Panc1 (cell line): ENCODE data around the gene CDK5RAP2.
"Not testable (repeated sequence)": the region's sequence is repeated elsewhere in the genome, so short reads cannot be mapped to it uniquely, and the experiment has no call there.

Experiments used
- POLR2AphosphoS5 ChIP-seq: IDR thresholded peaks from 2 replicates; pipeline ENCODE4 v1.6.1; 2012; ENCODE audit warnings: mild to moderate bottlenecking, low read depth, low read length, moderate library complexity
- SIN3A ChIP-seq: IDR thresholded peaks from 2 replicates; pipeline ENCODE4 v1.6.1; 2012; ENCODE audit warnings: low read depth, mild to moderate bottlenecking, low read length, moderate library complexity, borderline replicate concordance; ENCODE audit not compliant: insufficient read depth
- TF ChIP-seq, protein P1 (sequence below): fragments of 450-650 bp; IDR thresholded peaks from 2 replicates; pipeline ENCODE4 v1.5.1; 2017; ENCODE audit warnings: mild to moderate bottlenecking

DNA sequence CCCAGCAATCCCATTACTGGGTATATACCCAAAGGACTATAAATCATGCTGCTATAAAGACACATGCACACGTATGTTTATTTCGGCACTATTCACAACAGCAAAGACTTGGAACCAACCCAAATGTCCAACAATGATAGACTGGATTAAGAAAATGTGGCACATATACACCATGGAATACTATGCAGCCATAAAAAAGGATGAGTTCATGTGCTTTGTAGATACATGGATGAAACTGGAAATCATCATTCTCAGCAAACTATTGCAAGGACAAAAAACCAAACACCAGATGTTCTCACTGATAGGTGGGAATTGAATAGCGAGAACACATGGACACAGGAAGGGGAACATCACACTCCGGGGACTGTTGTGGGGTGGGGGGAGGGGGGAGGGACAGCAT lies 64.0 kb downstream of the CDK5RAP2 start:
- TF ChIP-seq, protein P1, sequence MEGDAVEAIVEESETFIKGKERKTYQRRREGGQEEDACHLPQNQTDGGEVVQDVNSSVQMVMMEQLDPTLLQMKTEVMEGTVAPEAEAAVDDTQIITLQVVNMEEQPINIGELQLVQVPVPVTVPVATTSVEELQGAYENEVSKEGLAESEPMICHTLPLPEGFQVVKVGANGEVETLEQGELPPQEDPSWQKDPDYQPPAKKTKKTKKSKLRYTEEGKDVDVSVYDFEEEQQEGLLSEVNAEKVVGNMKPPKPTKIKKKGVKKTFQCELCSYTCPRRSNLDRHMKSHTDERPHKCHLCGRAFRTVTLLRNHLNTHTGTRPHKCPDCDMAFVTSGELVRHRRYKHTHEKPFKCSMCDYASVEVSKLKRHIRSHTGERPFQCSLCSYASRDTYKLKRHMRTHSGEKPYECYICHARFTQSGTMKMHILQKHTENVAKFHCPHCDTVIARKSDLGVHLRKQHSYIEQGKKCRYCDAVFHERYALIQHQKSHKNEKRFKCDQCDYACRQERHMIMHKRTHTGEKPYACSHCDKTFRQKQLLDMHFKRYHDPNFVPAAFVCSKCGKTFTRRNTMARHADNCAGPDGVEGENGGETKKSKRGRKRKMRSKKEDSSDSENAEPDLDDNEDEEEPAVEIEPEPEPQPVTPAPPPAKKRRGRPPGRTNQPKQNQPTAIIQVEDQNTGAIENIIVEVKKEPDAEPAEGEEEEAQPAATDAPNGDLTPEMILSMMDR: not testable (repeated sequence)
- TF ChIP-seq POLR2AphosphoS5, SIN3A: not testable (repeated sequence)
